ENCODE measurements around the gene ELF3.

DNA sequence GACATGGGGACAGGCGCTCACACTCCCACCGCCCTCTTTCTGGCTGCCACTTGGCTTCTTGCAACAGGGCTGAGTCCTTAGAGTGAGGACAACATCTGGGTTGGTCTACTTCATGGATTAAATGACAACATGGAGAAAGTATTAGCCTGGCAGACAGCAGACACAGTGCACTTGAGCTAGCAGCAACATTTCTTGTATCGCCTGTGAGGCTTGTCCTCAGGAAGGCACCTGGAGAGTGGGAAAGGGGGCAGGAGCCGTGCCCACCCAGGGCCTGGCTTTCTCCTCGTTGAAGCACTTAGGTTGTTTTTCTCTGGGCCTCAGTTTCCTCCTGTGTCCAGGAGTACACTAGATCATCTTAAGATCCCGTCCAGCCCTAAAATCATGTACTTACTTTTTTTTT, 3.7 kb downstream of the ELF3 start:
- TF ChIP-seq POLR2AphosphoS5 (IDR thresholded peaks at IDR 0.05; ENCODE audit: low read depth) (no peak), EZH2 (IDR thresholded peaks at IDR 0.05; ENCODE audit: low read depth, unreplicated experiment) (no peak), EZH2phosphoT487 (IDR thresholded peaks at IDR 0.05; ENCODE audit: unreplicated experiment) (no peak), ZNF331 (CRISPR knock-in tag; IDR thresholded peaks at IDR 0.05; ENCODE audit: low read depth) (no peak), STAT1 (IDR thresholded peaks at IDR 0.05; ENCODE audit: unreplicated experiment) (no peak), CREB1 (CRISPR knock-in tag; IDR thresholded peaks at IDR 0.05; ENCODE audit: low read depth) (no peak), JUNB (IDR thresholded peaks at IDR 0.05; ENCODE audit: unreplicated experiment) (no peak), NANOG (IDR thresholded peaks at IDR 0.05; ENCODE audit: borderline replicate concordance) (no peak)
- TF ChIP-seq, protein P1, sequence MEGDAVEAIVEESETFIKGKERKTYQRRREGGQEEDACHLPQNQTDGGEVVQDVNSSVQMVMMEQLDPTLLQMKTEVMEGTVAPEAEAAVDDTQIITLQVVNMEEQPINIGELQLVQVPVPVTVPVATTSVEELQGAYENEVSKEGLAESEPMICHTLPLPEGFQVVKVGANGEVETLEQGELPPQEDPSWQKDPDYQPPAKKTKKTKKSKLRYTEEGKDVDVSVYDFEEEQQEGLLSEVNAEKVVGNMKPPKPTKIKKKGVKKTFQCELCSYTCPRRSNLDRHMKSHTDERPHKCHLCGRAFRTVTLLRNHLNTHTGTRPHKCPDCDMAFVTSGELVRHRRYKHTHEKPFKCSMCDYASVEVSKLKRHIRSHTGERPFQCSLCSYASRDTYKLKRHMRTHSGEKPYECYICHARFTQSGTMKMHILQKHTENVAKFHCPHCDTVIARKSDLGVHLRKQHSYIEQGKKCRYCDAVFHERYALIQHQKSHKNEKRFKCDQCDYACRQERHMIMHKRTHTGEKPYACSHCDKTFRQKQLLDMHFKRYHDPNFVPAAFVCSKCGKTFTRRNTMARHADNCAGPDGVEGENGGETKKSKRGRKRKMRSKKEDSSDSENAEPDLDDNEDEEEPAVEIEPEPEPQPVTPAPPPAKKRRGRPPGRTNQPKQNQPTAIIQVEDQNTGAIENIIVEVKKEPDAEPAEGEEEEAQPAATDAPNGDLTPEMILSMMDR (conservative IDR thresholded peaks at IDR 0.05; ENCODE audit: low read depth in 2 of 2), result no peak
- TF ChIP-seq, protein P2, sequence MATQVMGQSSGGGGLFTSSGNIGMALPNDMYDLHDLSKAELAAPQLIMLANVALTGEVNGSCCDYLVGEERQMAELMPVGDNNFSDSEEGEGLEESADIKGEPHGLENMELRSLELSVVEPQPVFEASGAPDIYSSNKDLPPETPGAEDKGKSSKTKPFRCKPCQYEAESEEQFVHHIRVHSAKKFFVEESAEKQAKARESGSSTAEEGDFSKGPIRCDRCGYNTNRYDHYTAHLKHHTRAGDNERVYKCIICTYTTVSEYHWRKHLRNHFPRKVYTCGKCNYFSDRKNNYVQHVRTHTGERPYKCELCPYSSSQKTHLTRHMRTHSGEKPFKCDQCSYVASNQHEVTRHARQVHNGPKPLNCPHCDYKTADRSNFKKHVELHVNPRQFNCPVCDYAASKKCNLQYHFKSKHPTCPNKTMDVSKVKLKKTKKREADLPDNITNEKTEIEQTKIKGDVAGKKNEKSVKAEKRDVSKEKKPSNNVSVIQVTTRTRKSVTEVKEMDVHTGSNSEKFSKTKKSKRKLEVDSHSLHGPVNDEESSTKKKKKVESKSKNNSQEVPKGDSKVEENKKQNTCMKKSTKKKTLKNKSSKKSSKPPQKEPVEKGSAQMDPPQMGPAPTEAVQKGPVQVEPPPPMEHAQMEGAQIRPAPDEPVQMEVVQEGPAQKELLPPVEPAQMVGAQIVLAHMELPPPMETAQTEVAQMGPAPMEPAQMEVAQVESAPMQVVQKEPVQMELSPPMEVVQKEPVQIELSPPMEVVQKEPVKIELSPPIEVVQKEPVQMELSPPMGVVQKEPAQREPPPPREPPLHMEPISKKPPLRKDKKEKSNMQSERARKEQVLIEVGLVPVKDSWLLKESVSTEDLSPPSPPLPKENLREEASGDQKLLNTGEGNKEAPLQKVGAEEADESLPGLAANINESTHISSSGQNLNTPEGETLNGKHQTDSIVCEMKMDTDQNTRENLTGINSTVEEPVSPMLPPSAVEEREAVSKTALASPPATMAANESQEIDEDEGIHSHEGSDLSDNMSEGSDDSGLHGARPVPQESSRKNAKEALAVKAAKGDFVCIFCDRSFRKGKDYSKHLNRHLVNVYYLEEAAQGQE (IDR thresholded peaks at IDR 0.05; ENCODE audit: unreplicated experiment), result no peak
- TF ChIP-seq, protein P3, sequence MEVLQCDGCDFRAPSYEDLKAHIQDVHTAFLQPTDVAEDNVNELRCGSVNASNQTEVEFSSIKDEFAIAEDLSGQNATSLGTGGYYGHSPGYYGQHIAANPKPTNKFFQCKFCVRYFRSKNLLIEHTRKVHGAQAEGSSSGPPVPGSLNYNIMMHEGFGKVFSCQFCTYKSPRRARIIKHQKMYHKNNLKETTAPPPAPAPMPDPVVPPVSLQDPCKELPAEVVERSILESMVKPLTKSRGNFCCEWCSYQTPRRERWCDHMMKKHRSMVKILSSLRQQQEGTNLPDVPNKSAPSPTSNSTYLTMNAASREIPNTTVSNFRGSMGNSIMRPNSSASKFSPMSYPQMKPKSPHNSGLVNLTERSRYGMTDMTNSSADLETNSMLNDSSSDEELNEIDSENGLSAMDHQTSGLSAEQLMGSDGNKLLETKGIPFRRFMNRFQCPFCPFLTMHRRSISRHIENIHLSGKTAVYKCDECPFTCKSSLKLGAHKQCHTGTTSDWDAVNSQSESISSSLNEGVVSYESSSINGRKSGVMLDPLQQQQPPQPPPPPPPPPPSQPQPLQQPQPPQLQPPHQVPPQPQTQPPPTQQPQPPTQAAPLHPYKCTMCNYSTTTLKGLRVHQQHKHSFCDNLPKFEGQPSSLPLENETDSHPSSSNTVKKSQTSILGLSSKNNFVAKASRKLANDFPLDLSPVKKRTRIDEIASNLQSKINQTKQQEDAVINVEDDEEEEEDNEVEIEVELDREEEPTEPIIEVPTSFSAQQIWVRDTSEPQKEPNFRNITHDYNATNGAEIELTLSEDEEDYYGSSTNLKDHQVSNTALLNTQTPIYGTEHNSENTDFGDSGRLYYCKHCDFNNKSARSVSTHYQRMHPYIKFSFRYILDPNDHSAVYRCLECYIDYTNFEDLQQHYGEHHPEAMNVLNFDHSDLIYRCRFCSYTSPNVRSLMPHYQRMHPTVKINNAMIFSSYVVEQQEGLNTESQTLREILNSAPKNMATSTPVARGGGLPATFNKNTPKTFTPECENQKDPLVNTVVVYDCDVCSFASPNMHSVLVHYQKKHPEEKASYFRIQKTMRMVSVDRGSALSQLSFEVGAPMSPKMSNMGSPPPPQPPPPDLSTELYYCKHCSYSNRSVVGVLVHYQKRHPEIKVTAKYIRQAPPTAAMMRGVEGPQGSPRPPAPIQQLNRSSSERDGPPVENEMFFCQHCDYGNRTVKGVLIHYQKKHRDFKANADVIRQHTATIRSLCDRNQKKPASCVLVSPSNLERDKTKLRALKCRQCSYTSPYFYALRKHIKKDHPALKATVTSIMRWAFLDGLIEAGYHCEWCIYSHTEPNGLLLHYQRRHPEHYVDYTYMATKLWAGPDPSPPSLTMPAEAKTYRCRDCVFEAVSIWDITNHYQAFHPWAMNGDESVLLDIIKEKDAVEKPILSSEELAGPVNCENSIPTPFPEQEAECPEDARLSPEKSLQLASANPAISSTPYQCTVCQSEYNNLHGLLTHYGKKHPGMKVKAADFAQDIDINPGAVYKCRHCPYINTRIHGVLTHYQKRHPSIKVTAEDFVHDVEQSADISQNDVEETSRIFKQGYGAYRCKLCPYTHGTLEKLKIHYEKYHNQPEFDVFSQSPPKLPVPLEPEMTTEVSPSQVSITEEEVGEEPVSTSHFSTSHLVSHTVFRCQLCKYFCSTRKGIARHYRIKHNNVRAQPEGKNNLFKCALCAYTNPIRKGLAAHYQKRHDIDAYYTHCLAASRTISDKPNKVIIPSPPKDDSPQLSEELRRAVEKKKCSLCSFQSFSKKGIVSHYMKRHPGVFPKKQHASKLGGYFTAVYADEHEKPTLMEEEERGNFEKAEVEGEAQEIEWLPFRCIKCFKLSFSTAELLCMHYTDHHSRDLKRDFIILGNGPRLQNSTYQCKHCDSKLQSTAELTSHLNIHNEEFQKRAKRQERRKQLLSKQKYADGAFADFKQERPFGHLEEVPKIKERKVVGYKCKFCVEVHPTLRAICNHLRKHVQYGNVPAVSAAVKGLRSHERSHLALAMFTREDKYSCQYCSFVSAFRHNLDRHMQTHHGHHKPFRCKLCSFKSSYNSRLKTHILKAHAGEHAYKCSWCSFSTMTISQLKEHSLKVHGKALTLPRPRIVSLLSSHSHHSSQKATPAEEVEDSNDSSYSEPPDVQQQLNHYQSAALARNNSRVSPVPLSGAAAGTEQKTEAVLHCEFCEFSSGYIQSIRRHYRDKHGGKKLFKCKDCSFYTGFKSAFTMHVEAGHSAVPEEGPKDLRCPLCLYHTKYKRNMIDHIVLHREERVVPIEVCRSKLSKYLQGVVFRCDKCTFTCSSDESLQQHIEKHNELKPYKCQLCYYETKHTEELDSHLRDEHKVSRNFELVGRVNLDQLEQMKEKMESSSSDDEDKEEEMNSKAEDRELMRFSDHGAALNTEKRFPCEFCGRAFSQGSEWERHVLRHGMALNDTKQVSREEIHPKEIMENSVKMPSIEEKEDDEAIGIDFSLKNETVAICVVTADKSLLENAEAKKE (CRISPR knock-in tag; IDR thresholded peaks at IDR 0.05), result no peak
- TF ChIP-seq, protein P4, sequence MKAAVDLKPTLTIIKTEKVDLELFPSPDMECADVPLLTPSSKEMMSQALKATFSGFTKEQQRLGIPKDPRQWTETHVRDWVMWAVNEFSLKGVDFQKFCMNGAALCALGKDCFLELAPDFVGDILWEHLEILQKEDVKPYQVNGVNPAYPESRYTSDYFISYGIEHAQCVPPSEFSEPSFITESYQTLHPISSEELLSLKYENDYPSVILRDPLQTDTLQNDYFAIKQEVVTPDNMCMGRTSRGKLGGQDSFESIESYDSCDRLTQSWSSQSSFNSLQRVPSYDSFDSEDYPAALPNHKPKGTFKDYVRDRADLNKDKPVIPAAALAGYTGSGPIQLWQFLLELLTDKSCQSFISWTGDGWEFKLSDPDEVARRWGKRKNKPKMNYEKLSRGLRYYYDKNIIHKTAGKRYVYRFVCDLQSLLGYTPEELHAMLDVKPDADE (IDR thresholded peaks at IDR 0.05), result no peak

All from GM23338 (cell line).